SKM-1 (cell line): ENCODE data around the gene PTPRK.

Source experiments
- DNase-seq: peaks from one replicate; lab custom pipeline; 2025; ENCODE audit not compliant: unreplicated experiment; lab: John Stamatoyannopoulos, UW

Gene PTPRK

DNA sequence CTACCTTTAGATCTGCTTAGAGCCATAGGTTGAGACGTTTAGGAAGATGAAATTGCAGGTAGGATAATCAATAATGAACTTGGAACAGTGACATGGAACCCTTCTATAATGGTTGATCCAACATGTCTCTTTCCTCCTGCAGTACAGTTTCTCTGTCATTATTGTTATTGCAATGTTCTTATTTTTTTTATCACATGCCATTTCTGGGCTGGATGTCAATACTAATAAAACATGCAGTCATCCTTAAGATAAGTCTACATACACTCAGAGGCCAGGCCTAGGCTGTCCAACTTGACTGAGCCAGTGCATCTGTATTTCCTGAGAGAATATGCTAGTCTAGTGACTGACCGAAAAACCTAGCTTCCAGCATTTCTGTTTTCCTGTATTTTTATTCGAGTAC is 544.3 kb downstream of the PTPRK start:
- DNase-seq, result no peak

DNA sequence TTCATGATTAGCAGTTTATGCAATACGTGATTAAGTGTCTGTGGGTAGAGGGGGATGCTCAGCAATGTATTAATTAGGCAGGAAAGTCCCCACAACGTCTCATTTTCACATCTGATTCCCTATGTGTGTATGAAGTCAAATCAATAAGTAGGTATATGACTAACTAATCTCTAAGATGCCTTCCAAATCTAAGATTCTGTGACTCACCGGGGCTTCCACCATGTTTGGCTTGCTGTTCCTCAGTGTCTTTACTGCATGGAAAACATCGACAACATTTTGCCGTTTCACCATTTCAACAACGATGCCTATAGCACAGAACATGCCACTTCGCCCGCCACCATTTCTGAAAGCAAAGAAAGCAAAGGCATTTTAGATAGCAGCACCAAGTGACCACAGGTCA is 547.6 kb downstream of the PTPRK start:
- DNase-seq, result no peak

DNA sequence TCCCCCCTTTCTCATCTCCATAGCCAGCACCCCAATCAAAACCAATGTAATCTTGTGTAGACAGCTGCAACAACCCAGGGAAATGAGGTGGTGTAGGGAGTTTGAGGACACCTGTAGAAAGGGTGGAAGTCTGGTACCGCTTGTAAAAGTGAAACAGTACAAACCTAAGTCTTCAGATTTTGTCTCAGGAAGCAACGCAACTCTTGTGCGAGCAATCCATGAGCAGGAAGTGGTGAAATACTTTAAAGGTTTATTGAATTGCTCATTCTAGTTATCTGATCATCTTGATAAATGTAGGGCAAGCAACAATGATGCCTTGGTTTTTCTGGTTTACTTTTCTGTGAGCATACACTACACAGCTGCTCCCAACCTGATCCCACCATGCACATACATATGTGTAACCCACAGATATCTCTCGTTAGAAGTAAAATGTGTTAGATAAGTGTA is 548.4 kb downstream of the PTPRK start:
- DNase-seq, result no peak

DNA sequence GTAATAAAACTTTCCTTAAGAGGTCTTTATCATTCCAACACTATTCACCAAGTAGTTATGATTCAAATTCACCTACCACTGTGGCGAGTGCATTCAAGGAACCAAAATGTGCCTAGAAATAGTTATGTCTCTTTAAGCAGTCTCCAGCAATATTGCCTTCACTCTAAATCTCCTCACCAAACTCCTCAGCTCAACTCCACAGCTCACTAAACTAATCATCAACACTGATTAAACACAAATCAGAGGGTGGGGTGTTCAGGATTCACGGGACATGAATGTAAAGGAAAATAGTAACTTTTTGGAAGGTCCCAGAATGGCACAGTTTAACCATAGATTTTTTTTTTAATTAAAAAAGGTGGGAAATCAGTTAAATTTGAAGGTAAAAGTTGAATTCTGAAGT is 549.0 kb downstream of the PTPRK start:
- DNase-seq, result no peak

DNA sequence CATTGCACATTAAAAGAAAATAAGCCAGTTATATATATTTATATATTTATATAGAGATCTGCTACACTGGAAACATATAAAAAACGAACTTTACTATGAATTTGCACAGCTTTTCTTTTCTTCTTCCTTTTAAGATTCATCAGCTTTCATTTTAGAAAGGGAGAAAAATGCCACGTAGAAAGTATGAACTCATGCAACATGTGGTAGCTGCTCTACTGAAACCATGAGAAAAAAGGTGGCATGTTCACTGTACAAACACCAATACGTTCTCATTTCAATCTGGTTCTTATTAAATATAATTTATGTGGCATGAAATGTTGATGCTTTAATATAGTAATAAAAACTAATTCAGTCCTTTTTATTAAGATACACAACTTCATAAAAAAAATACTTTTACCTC is 550.7 kb downstream of the PTPRK start:
- no peak for DNase-seq

DNA sequence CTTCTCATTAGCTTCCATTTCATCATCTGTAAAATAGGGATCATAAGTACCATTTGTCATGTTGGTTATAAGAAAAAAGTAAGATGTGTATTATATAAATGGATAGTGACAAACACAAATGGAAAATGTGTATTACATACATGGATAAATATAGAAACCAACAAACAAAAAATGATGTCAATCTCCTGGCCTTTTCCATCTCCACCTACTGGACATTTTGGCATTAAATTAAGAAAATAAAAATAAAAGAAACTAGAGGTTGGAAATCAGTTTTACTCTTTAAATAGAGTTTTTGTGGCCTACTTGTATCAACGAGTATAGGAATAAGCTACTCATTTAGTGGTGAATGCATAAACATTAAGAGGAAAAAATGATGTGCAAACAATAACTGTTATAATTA is 552.0 kb downstream of the PTPRK start:
- no peak for DNase-seq

DNA sequence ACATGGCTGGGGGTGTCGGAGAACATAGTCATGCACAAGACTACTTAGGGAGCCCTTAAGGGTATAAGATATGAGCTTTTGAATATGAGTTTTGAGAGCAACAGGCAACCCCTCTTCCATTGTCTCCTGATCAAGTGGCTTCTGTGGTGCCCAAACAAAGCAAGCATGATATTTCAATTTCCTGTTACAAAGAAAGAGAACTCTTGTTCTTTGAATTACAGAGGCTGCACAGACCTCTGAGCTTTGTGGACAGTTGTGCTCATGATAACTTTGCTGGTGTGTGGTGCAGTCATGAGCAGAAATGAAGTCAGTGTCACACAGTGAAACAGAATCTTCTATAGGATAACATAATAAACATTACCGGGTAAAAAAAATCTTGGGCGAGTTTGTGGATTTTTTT is 552.7 kb downstream of the PTPRK start:
- DNase-seq, result no peak

DNA sequence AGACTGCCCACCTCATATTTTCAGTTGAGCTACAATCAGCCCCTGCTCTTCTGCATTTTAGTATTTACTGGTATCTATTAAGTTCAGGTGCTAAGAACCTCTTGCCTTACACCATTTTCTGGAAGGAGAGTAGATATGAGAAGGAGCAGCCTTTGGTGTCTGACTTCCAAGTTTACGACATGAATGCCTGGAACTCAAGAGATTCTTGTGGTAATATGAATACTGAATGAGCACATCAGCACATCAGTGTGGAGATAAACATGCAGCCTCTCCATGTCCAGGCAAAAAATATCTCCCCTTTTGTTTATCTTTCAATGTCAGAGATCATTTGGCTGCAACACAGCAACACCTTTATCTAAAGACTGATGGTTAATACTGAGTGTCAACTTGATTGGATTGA is 553.8 kb downstream of the PTPRK start:
- no peak for DNase-seq

DNA sequence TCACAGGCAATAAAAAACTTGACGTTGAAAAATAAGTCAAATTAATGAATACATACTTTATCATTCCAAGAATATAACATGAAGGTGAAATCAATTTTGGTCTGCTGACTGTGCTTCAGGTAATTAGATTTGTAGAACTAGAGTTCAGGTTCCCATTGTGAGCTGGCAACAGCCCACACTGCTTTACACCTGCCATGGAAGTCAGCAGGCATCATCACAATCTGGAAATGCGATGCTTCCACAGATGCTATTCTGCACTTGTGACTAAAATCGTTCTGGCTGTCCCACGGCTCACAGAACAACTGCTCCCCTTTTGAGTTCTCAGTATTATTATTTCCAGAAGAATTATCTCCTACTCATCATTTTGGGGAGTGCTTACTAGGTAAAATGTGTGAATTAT is 556.9 kb downstream of the PTPRK start:
- DNase-seq, result no peak

DNA sequence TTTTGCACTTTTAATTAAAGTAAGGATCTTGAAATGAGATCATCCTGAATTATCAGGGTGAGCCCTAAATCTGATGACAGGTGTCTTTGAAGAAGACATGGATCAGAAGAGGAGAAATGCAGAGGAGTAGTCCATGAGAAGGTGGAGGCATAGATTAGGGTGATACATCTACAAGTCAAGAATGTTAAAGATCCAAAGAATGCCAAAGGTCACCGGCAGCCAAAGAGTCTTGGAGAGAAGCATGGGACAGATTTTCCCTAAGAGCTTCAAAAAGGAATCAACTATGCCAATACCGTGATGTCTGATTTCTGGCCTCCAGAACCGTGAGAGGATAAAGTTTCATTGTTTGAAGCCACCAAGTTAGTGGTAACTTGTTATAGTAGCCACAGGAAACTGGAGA is 560.5 kb downstream of the PTPRK start:
- DNase-seq, result no peak

DNA sequence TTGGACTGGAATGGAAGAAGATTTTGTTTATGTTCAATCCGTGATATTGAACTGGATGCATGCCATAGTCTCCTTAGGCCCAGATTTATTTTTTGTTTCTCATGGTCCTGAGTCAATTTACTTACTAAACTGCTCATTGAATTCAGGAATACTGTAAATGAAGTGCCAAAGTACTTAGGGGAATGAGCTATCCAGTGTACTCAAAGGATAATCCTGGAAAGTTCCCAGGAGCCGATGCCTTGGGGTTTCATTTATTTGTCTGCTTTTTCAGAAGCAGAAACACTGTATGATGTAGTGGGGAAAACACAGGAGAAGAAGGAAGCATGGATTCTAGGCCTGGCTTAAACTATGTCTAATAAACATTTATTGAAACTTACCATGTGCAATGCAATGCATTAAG is 563.4 kb downstream of the PTPRK start:
- no peak for DNase-seq

DNA sequence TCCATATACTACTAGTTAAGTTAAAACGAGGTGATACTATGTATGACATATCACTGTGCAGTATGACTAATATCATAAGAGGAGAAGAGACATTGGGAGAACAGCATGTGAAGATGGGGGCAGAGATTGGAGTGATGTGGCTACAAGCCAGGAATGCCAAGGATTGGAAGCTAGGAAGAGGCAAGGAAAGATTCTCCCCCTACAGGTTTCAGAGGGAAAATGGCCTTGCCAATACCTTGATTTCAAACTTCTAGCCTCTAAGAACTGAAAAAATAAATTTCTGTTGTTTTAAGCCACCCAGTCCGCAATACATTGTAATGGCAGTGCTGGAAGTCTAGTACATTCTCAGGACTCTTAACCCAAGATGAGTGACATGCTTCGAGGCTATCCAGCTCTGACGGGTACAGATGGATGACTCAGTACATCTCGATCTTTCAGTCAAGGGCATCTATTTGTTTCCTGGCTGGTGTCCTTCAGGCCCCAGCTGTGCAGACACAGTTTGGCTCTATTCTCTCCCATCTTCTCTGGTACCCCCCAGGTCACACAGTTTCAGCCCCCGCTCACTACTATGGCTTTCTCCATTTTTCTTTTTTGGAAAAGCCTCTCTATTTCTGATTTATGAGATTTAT is 564.0 kb downstream of the PTPRK start:
- DNase-seq, result no peak

DNA sequence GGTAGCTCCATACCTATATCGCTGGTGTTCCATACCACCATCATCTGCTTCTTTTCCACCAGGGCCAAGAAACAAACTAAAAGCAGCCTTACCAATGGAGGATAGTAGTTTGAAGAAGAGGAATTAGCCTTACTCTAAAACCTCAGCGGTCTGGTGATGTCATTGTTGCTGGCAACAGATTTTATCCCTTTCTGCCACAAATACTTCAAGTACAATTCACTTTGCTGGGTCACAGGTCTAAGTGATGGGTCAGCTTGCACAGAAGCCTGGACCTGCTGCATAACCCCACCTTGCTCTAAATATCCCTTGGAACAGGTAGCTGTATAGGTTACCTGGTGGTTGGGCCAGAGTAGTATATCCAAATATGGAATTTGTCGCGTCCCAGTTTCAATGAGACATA is 566.3 kb downstream of the PTPRK start:
- no peak for DNase-seq

DNA sequence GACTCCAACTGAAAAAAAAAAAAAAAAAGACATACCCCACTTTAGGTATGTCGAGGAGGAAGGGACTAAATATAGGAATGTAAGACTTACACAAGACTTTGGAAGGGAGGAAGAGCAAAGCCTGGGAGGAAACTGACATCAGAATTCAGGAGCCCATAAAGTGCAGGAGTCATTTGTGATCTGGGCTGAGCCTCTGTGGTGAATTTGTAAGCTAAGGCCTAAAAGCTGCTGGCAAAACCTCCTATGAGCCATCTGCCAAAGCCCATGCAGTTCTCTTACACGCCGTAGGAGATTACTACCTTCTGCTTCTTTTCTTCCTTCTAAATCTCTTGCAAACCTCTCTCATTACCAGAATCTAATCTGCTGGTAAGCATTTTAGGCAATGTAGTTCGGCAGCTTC is 567.6 kb downstream of the PTPRK start:
- no peak for DNase-seq

DNA sequence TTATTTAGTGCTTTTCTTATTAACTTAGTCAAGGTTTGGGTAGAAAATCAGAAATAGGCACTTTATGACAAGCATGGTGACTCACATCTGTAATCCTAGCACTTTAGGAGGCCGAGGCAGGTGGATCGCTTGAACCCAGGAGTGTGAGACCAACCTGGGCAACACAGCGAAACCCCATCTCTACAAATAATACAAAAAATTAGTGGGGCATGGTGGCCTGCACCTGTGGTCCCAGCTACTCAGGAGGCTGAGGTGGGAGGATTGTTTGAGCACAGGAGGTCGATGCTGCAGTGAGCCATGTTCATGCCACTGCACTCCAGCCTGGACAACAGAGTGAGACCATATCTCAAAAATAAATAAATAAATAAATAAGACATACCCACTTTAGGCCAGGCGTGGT is 568.2 kb downstream of the PTPRK start:
- DNase-seq, result no peak

DNA sequence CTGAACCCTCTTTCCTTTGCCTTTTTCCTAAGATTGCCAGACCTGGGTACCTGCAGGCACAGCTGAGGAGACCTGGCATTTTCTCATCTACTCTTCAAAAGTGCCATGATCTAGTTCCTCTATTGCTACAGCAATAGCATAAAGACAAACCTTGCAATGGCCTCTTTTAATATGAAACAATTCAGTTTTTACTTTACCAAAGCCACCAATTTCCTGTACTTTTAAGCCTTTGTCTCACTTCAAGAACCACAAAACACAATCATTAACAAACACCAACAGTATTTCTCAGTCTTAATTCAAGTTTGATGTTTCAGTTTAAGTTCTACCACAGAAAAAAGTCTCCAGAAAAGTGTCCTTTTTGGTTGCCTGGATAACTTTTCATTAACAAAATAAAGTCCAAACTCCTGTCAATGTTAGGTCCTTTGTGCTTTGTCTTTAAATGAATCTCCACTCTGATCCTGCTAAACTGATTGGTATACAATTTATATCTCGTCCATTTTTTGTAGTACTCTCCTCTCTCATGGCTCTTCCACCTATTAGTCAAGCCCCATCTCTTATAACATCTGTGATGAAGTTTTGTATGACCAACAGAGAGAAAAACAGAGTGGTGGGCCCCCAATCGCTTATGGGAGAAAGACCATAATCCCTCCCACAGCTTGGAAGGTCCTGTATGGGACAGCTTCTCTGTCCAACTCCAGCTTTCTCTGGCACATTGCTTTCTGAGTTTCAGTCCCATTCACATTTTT is 569.1 kb downstream of the PTPRK start:
- DNase-seq, result peak; percentile 60

DNA sequence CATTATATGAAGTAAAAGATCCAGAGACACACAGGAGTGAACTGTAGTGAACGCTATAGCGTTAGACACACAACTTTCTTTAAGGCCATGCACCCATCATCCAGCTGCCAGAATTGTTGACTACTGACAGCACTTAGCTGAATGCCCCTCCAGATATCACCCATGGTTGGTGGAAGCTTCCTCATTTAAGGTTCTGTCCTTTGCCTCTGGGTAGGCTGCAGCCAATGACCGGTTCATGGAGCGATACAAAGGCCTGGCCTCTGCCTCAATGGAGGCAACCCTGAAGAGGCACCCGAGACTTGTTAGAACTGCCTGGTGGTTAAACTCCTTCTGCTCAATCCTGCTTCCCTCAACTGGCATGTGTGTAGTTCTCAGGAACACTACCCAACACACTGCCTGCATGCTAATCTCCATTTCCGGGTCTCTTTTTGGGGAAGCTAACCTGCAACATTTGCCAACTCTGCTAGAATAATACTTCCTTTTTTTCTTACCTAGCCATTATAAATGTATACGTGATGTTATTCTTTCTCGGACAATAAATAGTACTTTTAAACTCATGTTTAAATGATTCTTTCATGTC is 569.7 kb downstream of the PTPRK start:
- peak; percentile 77 for DNase-seq

DNA sequence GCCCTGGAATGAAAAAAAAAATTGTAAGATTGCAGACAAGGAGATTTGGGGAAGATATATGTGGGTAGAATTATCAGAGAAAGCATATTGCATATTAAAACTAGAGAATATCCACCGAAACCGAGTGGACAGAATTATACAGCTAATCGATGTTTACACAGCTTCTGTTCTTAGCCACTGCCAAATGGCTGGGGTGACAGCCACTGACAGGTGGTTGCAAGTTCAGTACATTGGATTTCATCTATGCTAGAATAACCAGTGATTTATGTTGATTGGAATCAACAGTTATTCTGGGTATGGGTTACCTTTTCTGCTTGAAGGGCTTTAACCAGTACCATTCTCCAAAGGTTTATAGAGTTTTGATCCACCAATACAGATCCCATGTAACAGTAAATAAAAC is 571.1 kb downstream of the PTPRK start:
- DNase-seq, result no peak

DNA sequence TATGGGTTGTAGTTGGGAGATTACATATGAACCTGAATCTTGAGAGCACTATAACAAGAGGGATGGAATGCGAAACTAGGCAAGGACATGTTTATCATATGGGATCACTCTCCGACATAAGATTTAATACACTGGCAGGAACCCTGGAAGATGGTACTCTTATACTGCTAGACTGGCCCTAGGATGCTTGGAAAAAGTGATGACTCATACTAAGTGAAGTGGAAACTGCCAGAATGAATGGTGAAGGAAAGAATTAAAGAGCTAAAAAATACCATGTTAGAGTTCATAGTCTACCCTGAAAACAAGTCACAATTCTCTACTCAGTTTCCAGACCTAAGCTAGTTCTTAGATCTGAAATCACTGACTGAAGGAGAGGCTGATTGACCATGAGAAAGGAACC is 574.0 kb downstream of the PTPRK start:
- DNase-seq, result no peak

DNA sequence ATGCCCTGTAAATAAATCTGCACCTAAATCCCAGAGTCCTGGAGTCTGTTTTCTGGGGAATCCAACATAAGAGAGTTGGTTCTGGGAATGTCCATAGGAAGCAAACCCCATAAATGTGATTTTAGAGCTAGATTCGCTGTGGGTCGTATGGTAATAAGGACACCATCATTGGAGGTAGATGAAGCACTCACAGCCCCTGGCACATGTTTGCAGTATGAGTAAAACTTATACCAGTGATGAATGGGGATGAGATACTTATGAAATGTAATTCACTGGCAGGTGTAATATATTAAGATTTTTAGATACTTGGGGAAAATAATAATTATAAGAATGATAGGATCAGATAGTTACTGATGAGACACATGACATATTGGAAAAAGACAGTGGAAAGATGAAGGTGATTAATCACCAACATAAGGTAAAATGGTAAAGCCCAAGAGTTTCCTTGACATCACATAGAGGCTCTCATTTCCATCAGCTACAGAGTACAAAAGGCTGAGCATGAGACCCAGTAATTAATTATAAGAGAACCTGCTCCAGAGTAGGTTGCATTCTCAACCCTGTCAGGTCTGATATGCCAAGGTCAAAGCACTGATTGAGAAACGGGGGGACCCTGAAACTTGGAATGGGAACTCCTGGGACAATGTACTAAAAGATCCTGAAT is 574.8 kb downstream of the PTPRK start:
- DNase-seq, result no peak

DNA sequence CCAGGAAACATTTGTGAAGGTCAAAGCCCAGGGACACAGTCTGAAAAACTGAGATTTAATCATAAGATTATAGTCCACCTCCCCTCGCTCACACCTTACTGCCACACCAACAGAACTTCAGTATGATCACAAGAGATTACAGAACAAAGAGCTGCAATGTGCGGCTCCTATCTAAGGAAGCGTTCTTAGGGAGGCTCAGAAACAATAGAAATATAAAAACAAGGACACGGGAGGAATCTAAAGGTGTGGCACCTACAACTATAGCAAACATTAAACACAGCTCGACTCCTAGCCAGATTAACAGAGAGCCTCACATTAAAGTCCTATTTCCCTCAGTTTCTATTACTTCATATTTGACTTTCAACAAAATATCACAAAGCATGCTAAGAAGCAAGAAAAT is 579.2 kb downstream of the PTPRK start:
- no peak for DNase-seq

DNA sequence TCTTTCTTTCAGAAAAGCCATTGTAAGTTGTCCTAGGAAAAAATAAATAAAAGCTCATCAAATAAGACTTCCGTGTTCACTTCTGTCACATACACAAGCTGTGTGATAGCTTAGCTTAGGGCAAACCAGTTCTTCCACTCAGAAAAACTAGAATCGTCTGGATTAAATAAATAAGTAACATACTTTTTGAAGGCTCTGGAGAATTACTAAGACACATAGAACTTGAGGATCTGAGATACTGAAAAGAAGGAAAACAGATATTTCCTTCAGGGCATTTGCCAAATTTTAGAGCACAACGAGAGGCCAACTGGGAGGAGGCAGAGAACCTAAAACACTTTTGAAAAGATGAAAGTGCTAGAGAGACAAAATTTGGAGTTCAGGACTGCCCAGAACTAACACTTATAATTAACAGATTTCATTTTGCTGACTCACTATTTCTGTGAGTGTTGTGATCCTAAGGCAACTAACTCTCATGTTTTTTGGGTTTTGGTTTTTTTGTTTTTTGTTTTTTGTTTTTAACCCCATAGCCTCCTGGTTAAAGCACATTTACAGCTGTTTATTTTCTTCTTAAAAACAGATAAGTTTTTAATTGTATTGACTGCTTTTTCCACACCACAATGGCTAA is 580.8 kb downstream of the PTPRK start:
- DNase-seq, result no peak
